ENCODE results near the gene PARP12. TPM values are rescaled to one million over a fixed set of nuclear protein-coding genes. Genes with fewer than 3 reads are reported as not detected.

The PARP12 gene
- total and polyA plus RNA-seq, 10 of the 15 experiments (the other 5 are each of a cell fraction or from before 2014, with no cell fraction given), result 0.98 to 51.8 (median 18.0) TPM

DNA sequence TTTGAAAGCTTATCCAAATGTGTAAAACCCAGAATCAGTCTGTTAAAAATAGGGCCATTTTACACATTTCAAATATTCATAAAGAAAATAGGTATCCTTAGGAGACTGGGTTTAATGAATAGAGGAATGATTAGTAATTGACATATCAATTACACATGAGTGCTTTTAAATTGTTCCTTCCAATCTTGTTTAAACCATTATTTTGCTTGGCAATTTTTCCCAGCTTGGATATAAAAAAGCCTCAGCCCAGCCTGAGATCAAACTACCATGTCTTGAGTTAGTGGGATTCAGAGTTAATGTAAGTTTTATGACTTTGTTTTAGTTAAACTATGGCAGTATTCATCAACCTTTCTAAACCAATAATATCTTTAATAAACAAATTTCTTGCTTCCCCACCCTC lies 28.3 kb downstream of the PARP12 start:
- no peak overlapping the region for H2AFZ ChIP-seq (ENCODE audit: control insufficient read depth, low read depth, low read length)
- no peak overlapping the region for H3K9ac ChIP-seq (ENCODE audit: control insufficient read depth, insufficient read depth, low read length)
- TF ChIP-seq EED (IDR thresholded peaks at IDR 0.05; ENCODE audit: low read depth) (no peak), DPF2 (IDR thresholded peaks at IDR 0.05) (no peak), E2F4 (IDR thresholded peaks at IDR 0.05; ENCODE audit: low read depth, low read length) (no peak), TAF1 (IDR thresholded peaks at IDR 0.05; ENCODE audit: borderline replicate concordance, low read depth, low read length) (no peak), SPI1 (IDR thresholded peaks at IDR 0.05; ENCODE audit: borderline replicate concordance, insufficient read depth, low read depth, low read length) (no peak), SMAD5 (IDR thresholded peaks at IDR 0.05; ENCODE audit: low read depth) (no peak), KAT2A (conservative IDR thresholded peaks at IDR 0.05; ENCODE audit: control insufficient read depth, low read depth, low read length) (no peak)
- TF ChIP-seq, protein P1, sequence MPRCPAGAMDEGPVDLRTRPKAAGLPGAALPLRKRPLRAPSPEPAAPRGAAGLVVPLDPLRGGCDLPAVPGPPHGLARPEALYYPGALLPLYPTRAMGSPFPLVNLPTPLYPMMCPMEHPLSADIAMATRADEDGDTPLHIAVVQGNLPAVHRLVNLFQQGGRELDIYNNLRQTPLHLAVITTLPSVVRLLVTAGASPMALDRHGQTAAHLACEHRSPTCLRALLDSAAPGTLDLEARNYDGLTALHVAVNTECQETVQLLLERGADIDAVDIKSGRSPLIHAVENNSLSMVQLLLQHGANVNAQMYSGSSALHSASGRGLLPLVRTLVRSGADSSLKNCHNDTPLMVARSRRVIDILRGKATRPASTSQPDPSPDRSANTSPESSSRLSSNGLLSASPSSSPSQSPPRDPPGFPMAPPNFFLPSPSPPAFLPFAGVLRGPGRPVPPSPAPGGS (IDR thresholded peaks at IDR 0.05; ENCODE audit: borderline replicate concordance, insufficient read depth, low read depth, low read length, poor library complexity, severe bottlenecking), result no peak
- H3K79me2 ChIP-seq (ENCODE audit: control insufficient read depth, insufficient read depth, low read length), result no peaks in the 10 kb centered on the region
- RAD21 ChIA-PET (ENCODE audit: unreplicated experiment), result no interaction called here
- in situ Hi-C loops (cut with MboI) (no loop called here), intact Hi-C loops (cut with micrococcal nuclease; ENCODE audit: unreplicated experiment) (no loop called here)
- ATAC-seq, result no peak
- H3K9me3 ChIP-seq (replicated peaks; ENCODE audit: control insufficient read depth, insufficient read depth, low read length), result no peaks in the 10 kb centered on the region
- no peak overlapping the region for H3K27ac ChIP-seq (ENCODE audit: control insufficient read depth, insufficient read depth)
- BruUV-seq (replicated peaks), result no TSS peak
- POLR2A ChIA-PET, result no interaction called here
- no peak overlapping the region for H3K4me2 ChIP-seq (ENCODE audit: control insufficient read depth, insufficient read depth)
- no peak for DNase-seq (ENCODE audit: low read depth, low spot score)
- peaks cover 3 to 8% of the 10 kb centered on the region in 2 experiments; a peak in 3 of 4 replicates for H3K36me3 ChIP-seq (ENCODE audit: control insufficient read depth in 2 of 2, insufficient read depth in 2 of 2, low read length in 1 of 2)
- SMC1A ChIA-PET (ENCODE audit: uncharacterized antibody, unreplicated experiment), result interaction anchor here (1.1 kb wide), 1 partner anchor 23 kb away, joined by 5 read pairs; no protein-coding TSS in a partner anchor
- H3K27me3 ChIP-seq (replicated peaks in 1 of 2; ENCODE audit: control insufficient read depth in 2 of 2, insufficient read depth in 2 of 2, low read length in 1 of 2), result no peaks in the 10 kb centered on the region
- H4K20me1 ChIP-seq (ENCODE audit: control insufficient read depth, insufficient read depth), result peaks cover 3% of the 10 kb centered on the region; the same call in 1 of the 2 replicates
- CTCF ChIA-PET, result interaction anchor here (1.3 kb wide), 1 partner anchor 388 kb away, joined by 4 read pairs; no protein-coding TSS in a partner anchor
- H3K4me1 ChIP-seq (ENCODE audit: control insufficient read depth, insufficient read depth, low read length), result peaks cover 4% of the 10 kb centered on the region
- H3K4me3 ChIP-seq, result no peak overlapping the region
- FAIRE-seq, result no peak
